DND-41 (cell line): Measurements from ENCODE around the gene CCSER2.

ENCODE experiments used
- CTCF ChIP-seq: IDR thresholded peaks from 2 replicates; pipeline ENCODE4 v1.5.1; 2012; ENCODE audit warnings: borderline replicate concordance, low read length, moderate library complexity, mild to moderate bottlenecking; ENCODE audit not compliant: poor library complexity, severe bottlenecking; ENCODE audit errors: extremely low read depth
- EZH2 ChIP-seq: IDR thresholded peaks from 3 replicates; pipeline ENCODE4 v1.6.1; 2012; ENCODE audit warnings: borderline replicate concordance, low read depth, mild to moderate bottlenecking, moderate library complexity, low read length, inconsistent platforms; ENCODE audit not compliant: severe bottlenecking

DNA sequence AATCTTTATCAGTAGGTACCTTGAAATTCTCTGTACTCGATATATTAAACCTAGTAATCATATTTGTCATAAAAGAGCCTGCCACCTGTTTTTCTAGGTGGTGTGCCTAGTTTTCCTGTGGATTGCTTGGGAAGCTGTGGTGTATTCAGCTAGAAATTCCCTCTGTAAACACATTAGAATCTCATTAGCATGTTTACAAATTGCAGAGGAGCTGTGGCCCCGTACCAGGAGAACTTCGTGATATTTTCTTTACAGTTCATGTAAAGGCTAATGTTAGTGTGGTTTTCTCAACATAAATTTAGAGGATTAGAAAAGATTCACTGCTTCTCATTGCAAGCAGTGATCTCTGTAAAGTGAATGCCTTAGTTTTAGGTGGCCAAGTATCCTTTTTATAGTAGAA, 144.7 kb downstream of the CCSER2 start:
- TF ChIP-seq CTCF (no peak), EZH2 (no peak)
